HepG2 (cell line): ENCODE data around the gene ZNF132. TPM values are rescaled to one million over a fixed set of nuclear protein-coding genes. Genes with fewer than 3 reads are reported as not detected.

Experiments used
- ATAC-seq: fragments of 200-7000 bp; cut with Tn5 transposase; 3 replicates; pipeline ENCODE4 v1.9.1; 2020; ENCODE audit warnings: mild to moderate bottlenecking, moderate library complexity
- BruUV-seq: library from RNA; stranded (reverse); fragments of 400-500 nt; replicated peaks from 2 replicates; lab custom pipeline; 2021; lab: Mats Ljungman, UMichigan
- CTCF ChIA-PET: fragments of 300-600 bp; formaldehyde crosslinking; extraction: SDS; loops from one replicate; lab custom pipeline; 2021; ENCODE audit warnings: low total read pairs, inconsistent platforms, low intra/inter-chr PET ratio; lab: Yijun Ruan, JAX
- POLR2A ChIA-PET: fragments of 350-600 bp; sonication (Branson Sonifier 250); formaldehyde crosslinking; loops from one replicate; lab custom pipeline; 2020; ENCODE audit warnings: antibody characterized with exemption, inconsistent platforms; lab: Yijun Ruan, JAX
- DNase-seq: peaks from one replicate; pipeline ENCODE4 v3.0.0-alpha.2; 2015; ENCODE audit warnings: low spot score
- FAIRE-seq: peaks from 3 replicates; lab custom pipeline; 2011; peaks lifted over from hg19 to GRCh38; lab: Jason Lieb, UNC
- H2AFZ ChIP-seq: one replicate; pipeline ENCODE4 v1.6.1; 2011; ENCODE audit warnings: low read length, inconsistent platforms
- H3K27ac ChIP-seq: fragments of 300-600 bp; 3 replicates; pipeline ENCODE4 v1.8.0; 2011; ENCODE audit warnings: mixed run types, mild to moderate bottlenecking, mixed read lengths, low read length, inconsistent platforms; ENCODE audit not compliant: insufficient read depth; ENCODE audit errors: extremely low read length
- H3K27me3 ChIP-seq, 2 experiments: fragments of 200-600 bp in 1 of 2; 2 replicates in 1 of 2; 3 replicates in 1 of 2; pipeline versions ENCODE4 v1.6.0 to v1.8.0; 2011; ENCODE audit warnings: low read length in 2 of 2, mild to moderate bottlenecking in 2 of 2, moderate library complexity in 2 of 2, inconsistent platforms in 1 of 2; ENCODE audit not compliant: insufficient read depth in 2 of 2, control insufficient read depth in 1 of 2
- H3K36me3 ChIP-seq, 2 experiments: fragments of 200-600 bp in 1 of 2; replicated peaks in 1 of 2; 2 replicates in 1 of 2; 3 replicates in 1 of 2; pipeline versions ENCODE4 v1.5.1 to v1.8.0; 2011; ENCODE audit warnings: low read length in 2 of 2, inconsistent platforms in 1 of 2; ENCODE audit not compliant: insufficient read depth in 2 of 2, control insufficient read depth in 1 of 2
- H3K4me1 ChIP-seq: 2 replicates; pipeline ENCODE4 v1.5.1; 2012; ENCODE audit warnings: low read length, inconsistent platforms; ENCODE audit not compliant: insufficient read depth
- H3K4me2 ChIP-seq: 2 replicates; pipeline ENCODE4 v1.6.0; 2011; ENCODE audit warnings: low read depth, low read length, inconsistent platforms
- H3K4me3 ChIP-seq, 3 experiments: fragments of 200-600 bp in 1 of 3; sonication (generic), shearing (Covaris generic) in 1 of 3; replicated peaks in 1 of 3; 2 replicates each; pipeline ENCODE4 v1.5.1; 2011 to 2016; ENCODE audit warnings: low read length in 3 of 3, inconsistent platforms in 2 of 3, low read depth in 2 of 3, mild to moderate bottlenecking in 2 of 3, control low read depth in 1 of 3, mixed read lengths in 1 of 3; ENCODE audit not compliant: insufficient read depth in 1 of 3
- H3K79me2 ChIP-seq: one replicate; pipeline ENCODE4 v1.6.1; 2011; ENCODE audit warnings: low read length, inconsistent platforms; ENCODE audit not compliant: insufficient read depth
- H3K9ac ChIP-seq: 2 replicates; pipeline ENCODE4 v1.6.0; 2011; ENCODE audit warnings: mild to moderate bottlenecking, low read depth, low read length, inconsistent platforms; ENCODE audit not compliant: insufficient read depth
- H3K9me3 ChIP-seq: 2 replicates; pipeline ENCODE4 v1.5.1; 2012; ENCODE audit warnings: mild to moderate bottlenecking, low read length
- H4K20me1 ChIP-seq: 2 replicates; pipeline ENCODE4 v1.6.0; 2011; ENCODE audit warnings: inconsistent platforms, mild to moderate bottlenecking, low read length, moderate library complexity; ENCODE audit not compliant: insufficient read depth
- AGO2 ChIP-seq: fragments of 200-400 bp; formaldehyde crosslinking; optimal IDR thresholded peaks from 2 replicates; pipeline ENCODE3; 2017; ENCODE audit warnings: mild to moderate bottlenecking, low read depth, low read length, moderate library complexity
- CREB1 ChIP-seq, 2 experiments: fragments of 450-650 bp in 1 of 2; IDR thresholded peaks; 2 replicates each; pipeline ENCODE4 v1.6.1; 2016 to 2017; ENCODE audit warnings: control low read depth in 1 of 2, mild to moderate bottlenecking in 1 of 2, missing compliant biosample characterization in 1 of 2, missing genetic modification characterization in 1 of 2
- MLXIP ChIP-seq: sonication (generic); formaldehyde crosslinking; IDR thresholded peaks from 2 replicates; pipeline ENCODE4 v1.9.0; 2021; ENCODE audit warnings: missing genetic modification reagents, borderline replicate concordance
- MTERF4 ChIP-seq: sonication (generic); formaldehyde crosslinking; IDR thresholded peaks from 2 replicates; pipeline ENCODE4 v1.8.0; 2023; ENCODE audit warnings: mild to moderate bottlenecking, missing genetic modification reagents
- NFE2 ChIP-seq: sonication (generic); formaldehyde crosslinking; IDR thresholded peaks from 2 replicates; pipeline ENCODE4 v1.4.0; 2020; ENCODE audit warnings: missing genetic modification reagents
- PTBP1 ChIP-seq: fragments of 200-400 bp; formaldehyde crosslinking; IDR thresholded peaks from 2 replicates; pipeline ENCODE4 v1.6.1; 2018; ENCODE audit warnings: low read length, low read depth; ENCODE audit not compliant: poor library complexity, severe bottlenecking
- TCF7 ChIP-seq: sonication (generic); IDR thresholded peaks from 2 replicates; pipeline ENCODE4 v1.6.1; 2016; ENCODE audit warnings: antibody characterized with exemption, low read depth
- ZFP36 ChIP-seq: fragments of 150-350 bp; IDR thresholded peaks from 2 replicates; pipeline ENCODE4 v1.6.1; 2018; ENCODE audit warnings: borderline replicate concordance, low read length, low read depth; ENCODE audit not compliant: partially characterized antibody
- ZNF224 ChIP-seq: sonication (generic); formaldehyde crosslinking; IDR thresholded peaks from 2 replicates; pipeline ENCODE4 v1.5.0; 2020; ENCODE audit warnings: mild to moderate bottlenecking, missing genetic modification reagents
- ZNF549 ChIP-seq: sonication (generic); formaldehyde crosslinking; IDR thresholded peaks from 2 replicates; pipeline ENCODE4 v1.5.0; 2020; ENCODE audit warnings: missing genetic modification reagents
- ZNF570 ChIP-seq: sonication (generic); formaldehyde crosslinking; IDR thresholded peaks from 2 replicates; pipeline ENCODE4 v1.4.0; 2020; ENCODE audit warnings: mild to moderate bottlenecking, missing genetic modification reagents, borderline replicate concordance
- WGBS: methylation state at CpG from one replicate; pipeline ENCODE4 v1.1.6; 2017; ENCODE audit warnings: low lambda C conversion rate; 5-methylcytosine and 5-hydroxymethylcytosine counted together
- in situ Hi-C: cut with HindIII; loops from 2 replicates; pipeline ENCODE4 v1.10.0; 2017; ENCODE audit warnings: low pct_unique_long_range_greater_than_20kb; ENCODE audit not compliant: extremely low pct_ligation_motif_present
- intact Hi-C: fragments of 100-400 bp; cut with micrococcal nuclease; formaldehyde crosslinking; loops from one replicate; pipeline ENCODE4 v1.10.0; 2022; ENCODE audit not compliant: unreplicated experiment
- polyA plus RNA-seq, 8 experiments: library from polyadenylated mRNA; depleted of rRNA in 3 of 8; stranded (reverse) in 7 of 8; unstranded in 1 of 8; fragments of >200 nt; fragmentation: Illumina TruSeq in 4 of 8; extraction: Trizol in 4 of 8; gene quantifications; 2 replicates each; pipeline versions ENCODE4 v1.2.1 to v1.2.3, GENCODE V29; 2011 to 2016; ENCODE audit warnings: low read depth in 4 of 8, missing spikeins in 1 of 8, mixed read lengths in 1 of 8; ENCODE audit not compliant: insufficient read depth in 1 of 8
- total RNA-seq, 5 experiments: library from RNA; depleted of rRNA; stranded (reverse); fragments of >200 nt; fragmentation: Illumina TruSeq; extraction: Trizol; gene quantifications; 2 replicates each; pipeline ENCODE4 v1.2.3, GENCODE V29; 2016; ENCODE audit warnings: low read depth in 1 of 5

Gene ZNF132
- total and polyA plus RNA-seq, 2 of the 13 experiments (the other 11 are each of a cell fraction or from before 2014, with no cell fraction given), result not detected

- no peaks in the 10 kb centered on the region for H4K20me1 ChIP-seq
- peaks cover 16% of the 10 kb centered on the region for H3K4me1 ChIP-seq
- no peaks in the 10 kb centered on the region for H3K79me2 ChIP-seq
- DNase-seq (no peak), FAIRE-seq (no peak), ATAC-seq (no peak)
- intact Hi-C loops, result no loop called here
- H3K36me3 ChIP-seq, result peaks cover 1 to 18% of the 10 kb centered on the region in 2 experiments; a peak in 2 of 5 replicates
- peak; percentile 85 for TF ChIP-seq AGO2
- TF ChIP-seq ZFP36, result no peak
- no peak overlapping the region for H3K9ac ChIP-seq
- ChIA-PET POLR2A (no interaction called here), CTCF (no interaction called here)
- no peak overlapping the region for H3K4me2 ChIP-seq
- in situ Hi-C loops, result no loop called here
- BruUV-seq, result no TSS peak
- no peak overlapping the region for H3K4me3 ChIP-seq
- H2AFZ ChIP-seq, result no peak overlapping the region
- no peak overlapping the region for H3K27ac ChIP-seq
- H3K27me3 ChIP-seq, result no peaks in the 10 kb centered on the region; a peak in 1 of 5 replicates
- 100% methylated on average over 1 of the region's 28 CpGs for WGBS
- no peaks in the 10 kb centered on the region for H3K9me3 ChIP-seq
These were observed 40.0 kb upstream of the ZNF132 start for GRCh38 chr19:58479736-58480480.

DNA sequence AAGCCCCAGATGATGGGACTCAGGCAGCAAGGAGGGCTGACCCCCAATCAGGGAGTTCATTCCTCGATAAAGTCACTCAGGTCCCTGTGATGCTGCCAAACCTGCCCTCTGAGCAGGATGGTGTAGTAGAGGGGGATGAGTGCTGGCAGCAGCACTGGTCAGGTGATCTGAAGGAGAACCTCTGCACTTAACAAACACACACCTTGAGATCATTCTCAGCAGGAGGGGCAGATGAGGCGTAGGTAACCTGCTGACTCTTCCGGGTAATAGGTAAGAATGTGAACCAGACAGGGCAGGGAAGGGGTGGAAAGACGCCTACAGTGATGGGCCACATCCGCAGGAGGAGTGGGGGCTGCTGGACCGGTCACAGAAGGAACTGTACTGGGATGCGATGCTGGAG is 39.4 kb upstream of the ZNF132 start:
- Histone ChIP-seq H3K36me3 (peaks cover 1 to 18% of the 10 kb centered on the region in 2 experiments; a peak in 2 of 5 replicates), H4K20me1 (no peaks in the 10 kb centered on the region), H2AFZ (no peak overlapping the region), H3K4me3 (no peak overlapping the region), H3K79me2 (no peaks in the 10 kb centered on the region), H3K9me3 (no peaks in the 10 kb centered on the region), H3K4me1 (peaks cover 20% of the 10 kb centered on the region), H3K27me3 (no peaks in the 10 kb centered on the region; a peak in 1 of 5 replicates), H3K27ac (no peak overlapping the region), H3K9ac (no peak overlapping the region), H3K4me2 (no peak overlapping the region)
- TF ChIP-seq NFE2 (CRISPR knock-in tag) (no peak), CREB1 (IDR thresholded peaks at IDR 0.05) (no peak), CREB1 (CRISPR knock-in tag; IDR thresholded peaks at IDR 0.05) (no peak), PTBP1 (no peak), ZNF224 (CRISPR knock-in tag) (no peak), MLXIP (CRISPR knock-in tag) (no peak), ZNF549 (no peak), ZNF570 (CRISPR knock-in tag) (no peak), MTERF4 (CRISPR knock-in tag) (no peak), TCF7 (no peak)
- WGBS, result 99% methylated on average over 7 of the region's 7 CpGs
- CTCF ChIA-PET, result no interaction called here
- ATAC-seq (no peak), DNase-seq (no peak), FAIRE-seq (no peak)
- in situ Hi-C loops, result no loop called here
- intact Hi-C loops, result no loop called here
- BruUV-seq, result no TSS peak
- POLR2A ChIA-PET, result interaction anchor here (1.1 kb wide), 1 partner anchor 40 kb away, joined by 3 read pairs; the partner anchor contains the start of gene ZBTB45
